IPS-20b (cell line): ENCODE results near the gene SSTR4.

ENCODE experiments used
- H3K27ac ChIP-seq: one replicate; pipeline ENCODE4 v1.5.1; 2013; ENCODE audit warnings: low read length
- H3K27me3 ChIP-seq: 2 replicates; pipeline ENCODE4 v1.6.1; 2013; ENCODE audit warnings: mild to moderate bottlenecking, low read length, inconsistent platforms; ENCODE audit not compliant: insufficient read depth
- H3K36me3 ChIP-seq: 2 replicates; pipeline ENCODE4 v1.6.1; 2013; ENCODE audit warnings: low read depth, mild to moderate bottlenecking, inconsistent platforms, low read length, moderate library complexity; ENCODE audit not compliant: insufficient read depth
- H3K4me1 ChIP-seq: 2 replicates; pipeline ENCODE4 v1.6.1; 2013; ENCODE audit warnings: mild to moderate bottlenecking, control low read depth, inconsistent platforms, low read length, moderate library complexity; ENCODE audit not compliant: insufficient read depth
- H3K4me3 ChIP-seq: 2 replicates; pipeline ENCODE4 v1.5.1; 2013; ENCODE audit warnings: mild to moderate bottlenecking, low read length, inconsistent platforms
- H3K9ac ChIP-seq: 2 replicates; pipeline ENCODE4 v1.6.1; 2013; ENCODE audit warnings: low read depth, mild to moderate bottlenecking, inconsistent platforms, low read length, moderate library complexity
- H3K9me3 ChIP-seq: 2 replicates; pipeline ENCODE4 v1.6.1; 2013; ENCODE audit warnings: mild to moderate bottlenecking, low read depth, low read length, inconsistent platforms; ENCODE audit not compliant: insufficient read depth

SSTR4 gene

GRCh38 chr20:23005776-23006175 is 29.3 kb upstream of the SSTR4 start:
- no peak overlapping the region for H3K27ac ChIP-seq
- no peak overlapping the region for H3K9ac ChIP-seq
- no peaks in the 10 kb centered on the region for H3K36me3 ChIP-seq
- no peak overlapping the region for H3K4me3 ChIP-seq
- H3K27me3 ChIP-seq: no peaks in the 10 kb centered on the region
- H3K9me3 ChIP-seq: no peaks in the 10 kb centered on the region
- H3K4me1 ChIP-seq: peaks cover 4% of the 10 kb centered on the region; the same call in 1 of the 2 replicates

DNA sequence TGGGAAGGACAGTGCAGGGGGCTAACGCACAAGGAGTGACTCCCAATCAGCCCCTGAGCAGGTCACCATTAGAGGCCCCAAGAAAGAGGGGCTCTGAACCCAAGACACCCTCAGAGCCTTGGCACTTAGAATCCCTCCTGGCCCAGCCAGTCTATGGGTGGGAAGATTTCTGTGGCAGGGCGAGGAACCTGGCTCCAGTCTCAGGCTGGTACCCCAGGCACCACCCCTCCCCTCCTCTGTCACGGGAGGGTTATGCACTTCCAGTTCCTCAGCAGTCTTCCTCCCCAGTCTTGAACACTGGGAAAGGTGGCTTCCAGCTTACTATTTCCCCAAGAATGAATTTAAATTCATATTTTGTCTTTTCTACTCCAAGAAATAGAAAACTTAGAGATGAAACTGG is 27.6 kb upstream of the SSTR4 start:
- H3K36me3 ChIP-seq: no peaks in the 10 kb centered on the region
- no peaks in the 10 kb centered on the region for H3K27me3 ChIP-seq
- no peak overlapping the region for H3K9ac ChIP-seq
- H3K4me1 ChIP-seq: peaks cover 4% of the 10 kb centered on the region; the same call in 1 of the 2 replicates
- H3K27ac ChIP-seq: no peak overlapping the region
- H3K4me3 ChIP-seq: no peak overlapping the region
- H3K9me3 ChIP-seq: no peaks in the 10 kb centered on the region

GRCh38 chr20:23007886-23008655 is 27.0 kb upstream of the SSTR4 start:
- Histone ChIP-seq H3K36me3 (no peaks in the 10 kb centered on the region), H3K27ac (no peak overlapping the region), H3K9me3 (no peaks in the 10 kb centered on the region), H3K4me3 (no peak overlapping the region), H3K27me3 (no peaks in the 10 kb centered on the region), H3K9ac (no peak overlapping the region), H3K4me1 (peaks cover 4% of the 10 kb centered on the region; the same call in 1 of the 2 replicates)

- Histone ChIP-seq H3K27ac (no peak overlapping the region), H3K9me3 (no peaks in the 10 kb centered on the region), H3K9ac (no peak overlapping the region), H3K4me1 (peaks cover 4% of the 10 kb centered on the region; the same call in 1 of the 2 replicates), H3K27me3 (no peaks in the 10 kb centered on the region), H3K36me3 (no peaks in the 10 kb centered on the region), H3K4me3 (no peak overlapping the region)
These were observed 26.4 kb upstream of the SSTR4 start for GRCh38 chr20:23008667-23009066.

DNA sequence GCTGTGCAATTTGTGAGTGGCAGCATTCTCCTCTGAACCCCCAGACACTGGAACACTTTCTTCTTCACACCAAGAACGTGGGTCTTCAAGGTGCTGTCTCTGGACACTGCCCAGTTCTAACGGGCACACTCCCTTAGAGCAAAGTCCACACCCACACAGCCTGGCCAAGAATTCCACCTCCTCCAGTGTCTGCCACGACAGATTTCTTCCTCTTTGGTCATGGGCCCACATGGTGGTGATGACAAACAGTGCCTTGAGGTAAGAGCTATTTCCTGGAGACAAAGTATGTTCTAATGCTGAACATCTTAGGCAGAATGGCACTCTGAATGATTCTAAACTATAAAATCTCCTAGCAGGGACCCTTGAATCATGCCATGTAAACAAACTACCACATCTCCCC is 25.5 kb upstream of the SSTR4 start:
- no peaks in the 10 kb centered on the region for H3K9me3 ChIP-seq
- no peak overlapping the region for H3K27ac ChIP-seq
- no peak overlapping the region for H3K9ac ChIP-seq
- no peaks in the 10 kb centered on the region for H3K36me3 ChIP-seq
- peaks cover 4% of the 10 kb centered on the region; the same call in 1 of the 2 replicates for H3K4me1 ChIP-seq
- no peak overlapping the region for H3K4me3 ChIP-seq
- H3K27me3 ChIP-seq: no peaks in the 10 kb centered on the region

- Histone ChIP-seq H3K27ac (no peak overlapping the region), H3K9ac (no peak overlapping the region), H3K36me3 (no peaks in the 10 kb centered on the region), H3K4me3 (no peak overlapping the region), H3K27me3 (no peaks in the 10 kb centered on the region), H3K9me3 (no peaks in the 10 kb centered on the region), H3K4me1 (peaks cover 4% of the 10 kb centered on the region; the same call in 1 of the 2 replicates)
These were observed 25.0 kb upstream of the SSTR4 start for GRCh38 chr20:23010096-23010495.

GRCh38 chr20:23011008-23011721 is 23.9 kb upstream of the SSTR4 start:
- H3K36me3 ChIP-seq: no peaks in the 10 kb centered on the region
- no peaks in the 10 kb centered on the region for H3K9me3 ChIP-seq
- no peaks in the 10 kb centered on the region for H3K27me3 ChIP-seq
- peaks cover 4% of the 10 kb centered on the region; the same call in 1 of the 2 replicates for H3K4me1 ChIP-seq
- H3K27ac ChIP-seq: no peak overlapping the region
- no peak overlapping the region for H3K9ac ChIP-seq
- H3K4me3 ChIP-seq: no peak overlapping the region

GRCh38 chr20:23013429-23013828 is 21.7 kb upstream of the SSTR4 start:
- Histone ChIP-seq H3K27ac (no peak overlapping the region), H3K27me3 (no peaks in the 10 kb centered on the region), H3K4me3 (no peak overlapping the region), H3K4me1 (no peaks in the 10 kb centered on the region), H3K9ac (no peak overlapping the region), H3K9me3 (no peaks in the 10 kb centered on the region), H3K36me3 (no peaks in the 10 kb centered on the region)

DNA sequence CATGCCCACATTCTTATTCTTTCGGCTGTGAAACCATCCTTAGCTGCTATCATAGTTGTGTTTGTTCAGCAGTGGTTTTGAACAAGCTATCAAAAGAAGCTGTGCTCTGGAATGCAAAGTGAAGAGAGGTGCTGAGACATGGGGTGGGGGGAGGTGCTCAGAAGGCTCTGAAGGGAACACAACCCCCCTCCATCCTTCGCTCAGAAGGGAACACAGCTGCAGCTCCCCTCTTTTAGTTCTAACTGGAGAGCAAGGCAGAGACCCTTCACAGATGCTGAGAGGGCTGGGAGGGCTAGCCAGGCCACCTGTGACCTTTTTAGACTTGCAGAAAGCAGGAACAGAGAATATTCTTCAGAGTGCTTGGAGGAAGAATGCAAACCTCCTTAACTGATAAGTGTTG is 17.6 kb upstream of the SSTR4 start:
- no peak overlapping the region for H3K9ac ChIP-seq
- no peak overlapping the region for H3K4me3 ChIP-seq

DNA sequence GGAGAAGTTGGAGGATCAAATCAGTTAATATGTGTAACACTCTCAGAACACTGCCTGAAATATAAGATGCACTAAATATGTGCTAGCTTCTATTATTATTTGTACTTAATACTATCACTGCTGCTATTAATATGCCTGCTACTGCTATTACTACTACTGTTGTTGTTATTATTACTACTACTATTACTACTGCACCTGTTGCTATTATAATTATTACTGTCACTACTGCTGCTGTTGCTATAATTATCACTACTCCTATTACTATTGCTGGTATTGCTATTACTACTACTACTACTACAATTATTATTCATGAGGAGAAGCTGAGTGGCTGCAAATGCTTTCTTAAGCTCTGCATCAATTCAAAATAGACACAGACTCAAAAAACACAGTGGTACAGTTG is 16.7 kb upstream of the SSTR4 start:
- Histone ChIP-seq H3K27me3 (no peaks in the 10 kb centered on the region), H3K9me3 (no peaks in the 10 kb centered on the region), H3K4me1 (no peaks in the 10 kb centered on the region), H3K27ac (no peak overlapping the region), H3K9ac (no peak overlapping the region), H3K4me3 (no peak overlapping the region), H3K36me3 (no peaks in the 10 kb centered on the region)

More for the DNA sequence above, 17.6 kb upstream of the SSTR4 start:
- Histone ChIP-seq H3K36me3 (no peaks in the 10 kb centered on the region), H3K27me3 (no peaks in the 10 kb centered on the region), H3K4me1 (no peaks in the 10 kb centered on the region), H3K9me3 (no peaks in the 10 kb centered on the region), H3K27ac (no peak overlapping the region)

GRCh38 chr20:23018941-23019340 is 16.2 kb upstream of the SSTR4 start:
- Histone ChIP-seq H3K9me3 (no peaks in the 10 kb centered on the region), H3K4me1 (no peaks in the 10 kb centered on the region), H3K27me3 (no peaks in the 10 kb centered on the region), H3K4me3 (no peak overlapping the region), H3K9ac (no peak overlapping the region), H3K27ac (no peak overlapping the region), H3K36me3 (no peaks in the 10 kb centered on the region)

DNA sequence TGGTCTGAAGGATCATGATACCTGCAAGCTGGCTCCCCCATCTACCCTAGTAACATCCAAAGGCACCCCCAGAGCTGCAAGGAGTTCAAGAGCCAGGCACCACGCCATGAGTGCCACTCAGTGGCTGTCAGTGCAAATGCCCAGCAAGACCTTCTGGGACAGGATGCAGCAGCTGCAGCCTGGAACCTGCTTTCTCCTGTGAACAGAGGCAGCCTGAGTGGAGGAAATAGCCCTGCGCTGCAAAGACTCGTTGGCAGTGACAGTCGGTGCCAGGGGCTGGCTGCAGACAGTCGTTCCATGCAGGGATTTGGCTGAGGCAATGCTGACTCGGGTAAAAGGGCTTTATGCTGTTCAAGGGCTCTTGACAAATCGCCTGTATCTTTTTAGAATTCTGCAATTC is 15.7 kb upstream of the SSTR4 start:
- no peak overlapping the region for H3K27ac ChIP-seq

More for the DNA sequence above, 15.7 kb upstream of the SSTR4 start:
- Histone ChIP-seq H3K4me3 (no peak overlapping the region), H3K36me3 (no peaks in the 10 kb centered on the region), H3K9ac (no peak overlapping the region), H3K27me3 (no peaks in the 10 kb centered on the region), H3K4me1 (no peaks in the 10 kb centered on the region), H3K9me3 (no peaks in the 10 kb centered on the region)
